ENCODE data around the gene MYO15B.

DNA sequence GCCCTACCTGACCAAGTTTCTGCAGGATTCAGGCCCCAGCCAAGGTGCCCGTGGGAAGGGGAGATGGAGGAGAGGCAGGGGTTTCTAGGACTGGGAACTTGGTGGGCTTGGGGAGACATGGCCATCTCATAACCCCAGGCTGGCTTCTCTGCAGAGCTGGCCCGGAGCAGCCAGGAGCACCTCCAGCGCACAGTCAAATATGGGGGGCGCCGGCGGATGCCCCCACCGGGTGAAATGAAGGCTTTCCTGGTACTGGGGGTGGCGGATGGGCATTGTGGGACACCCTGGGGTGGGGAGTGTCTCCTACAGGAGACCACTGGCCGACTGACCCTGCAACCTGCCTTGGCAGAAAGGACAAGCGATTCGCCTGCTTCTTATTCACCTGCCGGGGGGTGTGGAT, 36.4 kb downstream of the MYO15B start:
- TF ChIP-seq CTCF (IDR thresholded peaks at IDR 0.05; ENCODE audit: low read length) (no peak), EZH2 (optimal IDR thresholded peaks at IDR 0.05; ENCODE audit: low read depth, low read length) (no peak), EZH2phosphoT487 (IDR thresholded peaks at IDR 0.05; ENCODE audit: low read length) (no peak)

All from MM.1S (cell line).